HCT116 (cell line): ENCODE results near the gene SUGCT. TPM values are rescaled to one million over a fixed set of nuclear protein-coding genes. Genes with fewer than 3 reads are reported as not detected.

ENCODE experiments used
- ATAC-seq: fragments of 200-7000 bp; cut with Tn5 transposase; 2 replicates; pipeline ENCODE4 v1.9.1; 2020; ENCODE audit warnings: mild to moderate bottlenecking, moderate library complexity
- BruUV-seq: library from RNA; stranded (reverse); fragments of 400-500 nt; replicated peaks from 2 replicates; lab custom pipeline; 2021; lab: Mats Ljungman, UMichigan
- CTCF ChIA-PET: fragments of 300-600 bp; sonication (Branson Sonifier 250); formaldehyde crosslinking; loops from one replicate; lab custom pipeline; 2021; ENCODE audit warnings: antibody characterized with exemption; lab: Charles Lee
- POLR2A ChIA-PET: fragments of 300-600, 350-600 bp; sonication (Branson Sonifier 250); formaldehyde crosslinking; loops from one replicate; lab custom pipeline; 2021; ENCODE audit warnings: antibody characterized with exemption; lab: Charles Lee
- RAD21 ChIA-PET, 2 experiments: fragments of 300-600 bp; sonication (Branson Sonifier 250); formaldehyde crosslinking; loops; one replicate each; lab custom pipeline; 2023; ENCODE audit warnings: low total read pairs in 2 of 2; ENCODE audit not compliant: uncharacterized antibody in 2 of 2, unreplicated experiment in 2 of 2, low non-redundant PET in 1 of 2; lab: Charles Lee
- DNase-seq: peaks from one replicate; pipeline ENCODE4 v3.0.0-alpha.2; 2010; ENCODE audit warnings: low read depth, low spot score
- H2AFZ ChIP-seq: fragments of 200-600 bp; shearing (Covaris generic), sonication (generic); 2 replicates; pipeline ENCODE4 v1.6.1; 2017; ENCODE audit warnings: low read depth, mixed run types, mixed read lengths, antibody characterized with exemption, low read length; ENCODE audit not compliant: poor library complexity, severe bottlenecking
- H3K27ac ChIP-seq: 2 replicates; pipeline ENCODE4 v1.5.1; 2012; ENCODE audit warnings: low read depth, low read length
- H3K27me3 ChIP-seq: fragments of 200-600 bp; sonication (generic); 2 replicates; pipeline ENCODE4 v1.6.1; 2016; ENCODE audit warnings: mixed run types, low read length, mixed read lengths; ENCODE audit not compliant: insufficient read depth
- H3K36me3 ChIP-seq, 2 experiments: fragments of 200-500 bp in 1 of 2; fragments of 200-600 bp in 1 of 2; sonication (Bioruptor generic) in 1 of 2; sonication (generic) in 1 of 2; 2 replicates each; pipeline versions ENCODE4 v1.5.1 to v1.6.1; 2014 to 2016; ENCODE audit warnings: low read length in 2 of 2, inconsistent platforms in 1 of 2, mixed read lengths in 1 of 2, mixed run types in 1 of 2; ENCODE audit not compliant: insufficient read depth in 2 of 2, control insufficient read depth in 1 of 2
- H3K4me1 ChIP-seq, 2 experiments: fragments of 200-600 bp in 1 of 2; sonication (generic) in 1 of 2; 2 replicates each; pipeline versions ENCODE4 v1.5.1 to v1.6.1; 2012 to 2017; ENCODE audit warnings: low read length in 2 of 2, inconsistent platforms in 1 of 2, mild to moderate bottlenecking in 1 of 2, mixed read lengths in 1 of 2, mixed run types in 1 of 2, moderate library complexity in 1 of 2; ENCODE audit not compliant: insufficient read depth in 2 of 2, control insufficient read depth in 1 of 2
- H3K4me2 ChIP-seq: fragments of 200-600 bp; sonication (generic); 2 replicates; pipeline ENCODE4 v1.6.1; 2017; ENCODE audit warnings: mixed run types, low read length, mixed read lengths
- H3K4me3 ChIP-seq, 2 experiments: fragments of 200-600 bp in 1 of 2; sonication (generic) in 1 of 2; replicated peaks in 1 of 2; 2 replicates each; pipeline ENCODE4 v1.5.1; 2011 to 2016; ENCODE audit warnings: low read length in 2 of 2, control low read depth in 1 of 2, low read depth in 1 of 2, mild to moderate bottlenecking in 1 of 2, mixed read lengths in 1 of 2, mixed run types in 1 of 2
- H3K79me2 ChIP-seq: fragments of 200-600 bp; sonication (generic); 2 replicates; pipeline ENCODE4 v1.6.1; 2017; ENCODE audit warnings: mild to moderate bottlenecking, mixed run types, low read length, moderate library complexity, mixed read lengths; ENCODE audit not compliant: insufficient read depth
- H3K9ac ChIP-seq: fragments of 200-600 bp; sonication (generic); 2 replicates; pipeline ENCODE4 v1.6.1; 2016; ENCODE audit warnings: low read length, mixed read lengths
- H3K9me2 ChIP-seq: fragments of 200-600 bp; sonication (generic), shearing (Covaris generic); 2 replicates; pipeline ENCODE4 v1.6.1; 2017; ENCODE audit warnings: mixed run types, mild to moderate bottlenecking, moderate library complexity; ENCODE audit not compliant: insufficient read depth
- H3K9me3 ChIP-seq, 2 experiments: fragments of 200-500 bp in 1 of 2; fragments of 200-600 bp in 1 of 2; sonication (Bioruptor generic) in 1 of 2; sonication (generic) in 1 of 2; 2 replicates each; pipeline ENCODE4 v1.6.1; 2014 to 2017; ENCODE audit warnings: low read length in 2 of 2, mixed read lengths in 2 of 2, inconsistent platforms in 1 of 2, low read depth in 1 of 2, mild to moderate bottlenecking in 1 of 2, mixed run types in 1 of 2, moderate library complexity in 1 of 2; ENCODE audit not compliant: control insufficient read depth in 1 of 2, insufficient read depth in 1 of 2
- H4K20me1 ChIP-seq: fragments of 200-600 bp; sonication (generic), shearing (Covaris generic); 2 replicates; pipeline ENCODE4 v1.6.1; 2017; ENCODE audit warnings: mixed run types, mild to moderate bottlenecking, moderate library complexity; ENCODE audit not compliant: insufficient read depth
- ATF3 ChIP-seq: IDR thresholded peaks from 2 replicates; pipeline ENCODE4 v1.6.1; 2012
- CTCF ChIP-seq, 3 experiments: fragments of 200-600 bp in 1 of 3; sonication (generic) in 1 of 3; IDR thresholded peaks in 2 of 3; conservative IDR thresholded peaks in 1 of 3; 2 replicates each; pipeline ENCODE4 v1.5.1; 2012 to 2017; ENCODE audit warnings: low read depth in 2 of 3, low read length in 2 of 3, antibody characterized with exemption in 1 of 3, borderline replicate concordance in 1 of 3, control low read depth in 1 of 3, mild to moderate bottlenecking in 1 of 3, mixed read lengths in 1 of 3, mixed run types in 1 of 3, moderate library complexity in 1 of 3; ENCODE audit not compliant: insufficient read depth in 1 of 3
- EZH2 ChIP-seq: fragments of 200-600 bp; sonication (generic); IDR thresholded peaks from 2 replicates; pipeline ENCODE4 v1.6.1; 2017; ENCODE audit warnings: antibody characterized with exemption, mixed run types
- FOSL1 ChIP-seq: IDR thresholded peaks from 2 replicates; pipeline ENCODE4 v1.6.1; 2012; ENCODE audit warnings: low read depth
- JUND ChIP-seq: IDR thresholded peaks from 2 replicates; pipeline ENCODE4 v1.6.1; 2012
- POLR2A ChIP-seq: IDR thresholded peaks from 2 replicates; pipeline ENCODE4 v1.7.0; 2011; ENCODE audit warnings: borderline replicate concordance; ENCODE audit not compliant: insufficient read depth, insufficient read length; ENCODE audit errors: extremely low read depth
- POLR2AphosphoS5 ChIP-seq: IDR thresholded peaks from 2 replicates; pipeline ENCODE4 v1.6.1; 2011; ENCODE audit warnings: mild to moderate bottlenecking, low read depth, low read length, moderate library complexity
- SP1 ChIP-seq: IDR thresholded peaks from 2 replicates; pipeline ENCODE4 v1.6.1; 2012; ENCODE audit warnings: low read depth
- SRF ChIP-seq: IDR thresholded peaks from 2 replicates; pipeline ENCODE4 v1.6.1; 2012; ENCODE audit warnings: low read depth
- ZFX ChIP-seq: fragments of 450-650 bp; IDR thresholded peaks from 2 replicates; pipeline ENCODE4 v1.6.1; 2017
- ZNF274 ChIP-seq: fragments of 200-500 bp; sonication (Bioruptor generic); IDR thresholded peaks from 2 replicates; pipeline ENCODE4 v1.6.1; 2014; ENCODE audit warnings: mild to moderate bottlenecking, low read depth, low read length, inconsistent platforms
- intact Hi-C: fragments of 100-400 bp; cut with micrococcal nuclease; formaldehyde crosslinking; loops from 2 replicates; pipeline ENCODE4 v1.10.0; 2022
- total RNA-seq: library from RNA; stranded (reverse); gene quantifications from one replicate; pipeline ENCODE4 v1.2.1, GENCODE V29; 2021; ENCODE audit not compliant: unreplicated experiment
- TF ChIP-seq, protein P1 (sequence below): IDR thresholded peaks from 2 replicates; pipeline ENCODE4 v1.6.1; 2012

SUGCT gene
- total RNA-seq, 1 experiment from 2014 or later: 4.4 TPM

DNA sequence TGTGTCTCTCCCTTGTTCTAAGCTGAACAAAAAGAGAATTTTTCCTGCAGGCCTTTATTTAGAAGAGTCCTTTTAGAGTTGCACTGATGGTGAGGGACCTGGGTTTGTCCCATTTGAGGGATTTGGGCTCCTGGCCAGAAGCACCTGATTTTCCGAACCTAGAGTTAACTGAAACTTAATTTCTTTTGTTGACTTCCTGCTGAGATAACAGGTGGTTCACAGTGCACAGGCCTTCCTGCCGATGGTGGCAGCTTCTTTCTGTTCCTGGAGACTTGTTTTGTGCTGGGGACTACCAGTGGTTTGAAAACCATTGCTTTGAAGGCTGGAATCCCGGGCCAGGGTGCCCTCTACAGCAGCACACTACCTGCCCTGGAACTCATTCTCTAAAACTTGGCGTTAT, 99.2 kb downstream of the SUGCT start:
- H2AFZ ChIP-seq: no peak overlapping the region
- no peaks in the 10 kb centered on the region for H3K9me2 ChIP-seq
- intact Hi-C loops: loop anchor here (5.0 kb wide), 1 partner anchor 1498 kb away; no protein-coding TSS in a partner anchor

More for the DNA sequence above, 99.2 kb downstream of the SUGCT start:
- CTCF ChIA-PET: interaction anchor here (1.5 to 2.3 kb wide), 2 partner anchors 371 to 531 kb away, joined by 3 to 16 read pairs; no protein-coding TSS in a partner anchor
- H3K79me2 ChIP-seq: no peaks in the 10 kb centered on the region
- H3K4me1 ChIP-seq: no peaks in the 10 kb centered on the region
- TF ChIP-seq FOSL1: no peak
- TF ChIP-seq POLR2AphosphoS5: no peak
- no peak for TF ChIP-seq ZFX
- no peak for TF ChIP-seq CTCF (IDR thresholded peaks at IDR 0.05 in 2 of 3, conservative IDR thresholded peaks at IDR 0.05 in 1 of 3; ENCODE audit: borderline replicate concordance in 1 of 3, insufficient read depth in 1 of 3, low read depth in 2 of 3, low read length in 2 of 3)
- no peak for TF ChIP-seq SP1
- TF ChIP-seq EZH2: no peak
- no peak for TF ChIP-seq POLR2A
- no peak for TF ChIP-seq SRF
- TF ChIP-seq JUND: no peak
- TF ChIP-seq, protein P1, sequence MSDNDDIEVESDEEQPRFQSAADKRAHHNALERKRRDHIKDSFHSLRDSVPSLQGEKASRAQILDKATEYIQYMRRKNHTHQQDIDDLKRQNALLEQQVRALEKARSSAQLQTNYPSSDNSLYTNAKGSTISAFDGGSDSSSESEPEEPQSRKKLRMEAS: no peak
- TF ChIP-seq ATF3: no peak
- TF ChIP-seq ZNF274: no peak
- ATAC-seq (no peak), DNase-seq (no peak)
- H3K27me3 ChIP-seq: no peaks in the 10 kb centered on the region
- BruUV-seq: no TSS peak
- H3K9me3 ChIP-seq: no peaks in the 10 kb centered on the region
- H4K20me1 ChIP-seq: no peaks in the 10 kb centered on the region
- H3K9ac ChIP-seq: no peak overlapping the region
- RAD21 ChIA-PET: no interaction called here
- H3K4me3 ChIP-seq: no peak overlapping the region
- no peak overlapping the region for H3K4me2 ChIP-seq
- no peak overlapping the region for H3K27ac ChIP-seq
- H3K36me3 ChIP-seq: no peaks in the 10 kb centered on the region
- POLR2A ChIA-PET: no interaction called here
